SK-N-SH treated with all-trans-retinoic acid at 6 μM for 48 hours (cell line): ENCODE data around the gene PRSS56.

Experiments
- BACH2 ChIP-seq: fragments of 250-450 bp; sonication (Bioruptor Pico); IDR thresholded peaks from 2 replicates; pipeline ENCODE4 v1.9.0; 2021; ENCODE audit warnings: mild to moderate bottlenecking, borderline replicate concordance
- TF ChIP-seq, protein P1 (sequence below): fragments of 250-450 bp; sonication (Bioruptor Pico); IDR thresholded peaks from 2 replicates; pipeline ENCODE4 v1.5.0; 2020; ENCODE audit warnings: mild to moderate bottlenecking, moderate library complexity

- no peak for TF ChIP-seq BACH2 (CRISPR knock-in tag)
- TF ChIP-seq, protein P1, sequence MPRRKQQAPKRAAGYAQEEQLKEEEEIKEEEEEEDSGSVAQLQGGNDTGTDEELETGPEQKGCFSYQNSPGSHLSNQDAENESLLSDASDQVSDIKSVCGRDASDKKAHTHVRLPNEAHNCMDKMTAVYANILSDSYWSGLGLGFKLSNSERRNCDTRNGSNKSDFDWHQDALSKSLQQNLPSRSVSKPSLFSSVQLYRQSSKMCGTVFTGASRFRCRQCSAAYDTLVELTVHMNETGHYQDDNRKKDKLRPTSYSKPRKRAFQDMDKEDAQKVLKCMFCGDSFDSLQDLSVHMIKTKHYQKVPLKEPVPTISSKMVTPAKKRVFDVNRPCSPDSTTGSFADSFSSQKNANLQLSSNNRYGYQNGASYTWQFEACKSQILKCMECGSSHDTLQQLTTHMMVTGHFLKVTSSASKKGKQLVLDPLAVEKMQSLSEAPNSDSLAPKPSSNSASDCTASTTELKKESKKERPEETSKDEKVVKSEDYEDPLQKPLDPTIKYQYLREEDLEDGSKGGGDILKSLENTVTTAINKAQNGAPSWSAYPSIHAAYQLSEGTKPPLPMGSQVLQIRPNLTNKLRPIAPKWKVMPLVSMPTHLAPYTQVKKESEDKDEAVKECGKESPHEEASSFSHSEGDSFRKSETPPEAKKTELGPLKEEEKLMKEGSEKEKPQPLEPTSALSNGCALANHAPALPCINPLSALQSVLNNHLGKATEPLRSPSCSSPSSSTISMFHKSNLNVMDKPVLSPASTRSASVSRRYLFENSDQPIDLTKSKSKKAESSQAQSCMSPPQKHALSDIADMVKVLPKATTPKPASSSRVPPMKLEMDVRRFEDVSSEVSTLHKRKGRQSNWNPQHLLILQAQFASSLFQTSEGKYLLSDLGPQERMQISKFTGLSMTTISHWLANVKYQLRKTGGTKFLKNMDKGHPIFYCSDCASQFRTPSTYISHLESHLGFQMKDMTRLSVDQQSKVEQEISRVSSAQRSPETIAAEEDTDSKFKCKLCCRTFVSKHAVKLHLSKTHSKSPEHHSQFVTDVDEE (CRISPR knock-in tag) = no peak
These were observed 52.9 kb downstream of the PRSS56 start for GRCh38 chr2:232573042-232573441.
